Osteoblast (primary cell): ENCODE measurements around the gene STIM2. TPM values are rescaled to one million over a fixed set of nuclear protein-coding genes. Genes with fewer than 3 reads are reported as not detected.

ENCODE experiments used
- DNase-seq: peaks from one replicate; pipeline ENCODE4 v3.0.0; 2011; ENCODE audit warnings: low spot score, mixed read lengths; ENCODE audit not compliant: insufficient read length; ENCODE audit errors: missing footprints
- H2AFZ ChIP-seq: 2 replicates; pipeline ENCODE4 v1.6.0; 2011; ENCODE audit warnings: mild to moderate bottlenecking, low read length
- H3K27ac ChIP-seq: 2 replicates; pipeline ENCODE4 v1.5.1; 2011; ENCODE audit warnings: mild to moderate bottlenecking, low read depth, low read length, moderate library complexity
- H3K27me3 ChIP-seq: 2 replicates; pipeline ENCODE4 v1.6.0; 2012; ENCODE audit warnings: mild to moderate bottlenecking, control low read depth, inconsistent platforms, low read length, moderate library complexity; ENCODE audit not compliant: insufficient read depth
- H3K36me3 ChIP-seq: 2 replicates; pipeline ENCODE4 v1.5.1; 2011; ENCODE audit warnings: mild to moderate bottlenecking, low read length, control low read depth, moderate library complexity; ENCODE audit not compliant: insufficient read depth
- H3K4me1 ChIP-seq: 2 replicates; pipeline ENCODE4 v1.5.1; 2011; ENCODE audit warnings: mild to moderate bottlenecking, low read length, control low read depth, moderate library complexity; ENCODE audit not compliant: insufficient read depth
- H3K4me2 ChIP-seq: 2 replicates; pipeline ENCODE4 v1.6.0; 2011; ENCODE audit warnings: mild to moderate bottlenecking, low read length; ENCODE audit not compliant: insufficient read depth
- H3K4me3 ChIP-seq: fragments of 200-600 bp; sonication (generic); 3 replicates; pipeline ENCODE4 v1.5.1; 2012; ENCODE audit warnings: mild to moderate bottlenecking, low read length, inconsistent platforms; ENCODE audit not compliant: insufficient read depth
- H3K79me2 ChIP-seq: 2 replicates; pipeline ENCODE4 v1.6.0; 2012; ENCODE audit warnings: mild to moderate bottlenecking, low read length, control low read depth, inconsistent platforms; ENCODE audit not compliant: insufficient read depth
- H3K9me3 ChIP-seq: 2 replicates; pipeline ENCODE4 v1.5.1; 2011; ENCODE audit warnings: low read depth, low read length, control low read depth
- H4K20me1 ChIP-seq: 2 replicates; pipeline ENCODE4 v1.6.0; 2012; ENCODE audit warnings: mild to moderate bottlenecking, low read length, control low read depth; ENCODE audit not compliant: insufficient read depth
- CTCF ChIP-seq: IDR thresholded peaks from 2 replicates; pipeline ENCODE4 v1.5.1; 2011; ENCODE audit warnings: mild to moderate bottlenecking, low read depth, low read length, moderate library complexity; ENCODE audit errors: extremely low read depth
- total RNA-seq: library from RNA; depleted of rRNA; stranded (reverse); fragments of >200 nt; gene quantifications from 2 replicates; pipeline ENCODE4 v1.2.3, GENCODE V29; 2012

Gene STIM2
- total RNA-seq, 1 donor: 14.8 TPM

- TF ChIP-seq CTCF: no peak
- Histone ChIP-seq H3K4me1 (peaks cover 8% of the 10 kb centered on the region), H3K4me3 (no peak overlapping the region), H3K27me3 (no peaks in the 10 kb centered on the region), H3K36me3 (no peaks in the 10 kb centered on the region), H3K79me2 (peaks cover 4% of the 10 kb centered on the region), H2AFZ (no peak overlapping the region), H3K9me3 (no peaks in the 10 kb centered on the region), H3K27ac (no peak overlapping the region), H3K4me2 (no peak overlapping the region), H4K20me1 (no peaks in the 10 kb centered on the region)
- DNase-seq: no peak
Measured at GRCh38 chr4:26952891-26953290, 92.2 kb downstream of the STIM2 start.

GRCh38 chr4:26953366-26953765, 92.7 kb downstream of the STIM2 start:
- no peak overlapping the region for H3K4me3 ChIP-seq
- no peaks in the 10 kb centered on the region for H4K20me1 ChIP-seq
- no peak overlapping the region for H3K27ac ChIP-seq
- peaks cover 8% of the 10 kb centered on the region for H3K4me1 ChIP-seq
- peak overlapping the region; percentile 5 for H3K4me2 ChIP-seq
- no peaks in the 10 kb centered on the region for H3K79me2 ChIP-seq
- TF ChIP-seq CTCF: no peak
- DNase-seq: no peak
- no peaks in the 10 kb centered on the region for H3K27me3 ChIP-seq
- H2AFZ ChIP-seq: no peak overlapping the region
- no peaks in the 10 kb centered on the region for H3K36me3 ChIP-seq
- no peaks in the 10 kb centered on the region for H3K9me3 ChIP-seq

- Histone ChIP-seq H4K20me1 (no peaks in the 10 kb centered on the region), H2AFZ (no peak overlapping the region), H3K4me1 (peaks cover 8% of the 10 kb centered on the region), H3K27me3 (no peaks in the 10 kb centered on the region), H3K9me3 (no peaks in the 10 kb centered on the region), H3K36me3 (no peaks in the 10 kb centered on the region), H3K4me3 (no peak overlapping the region), H3K27ac (no peak overlapping the region), H3K79me2 (no peaks in the 10 kb centered on the region), H3K4me2 (peak overlapping the region; percentile 5)
- DNase-seq: no peak
- no peak for TF ChIP-seq CTCF
Measured at GRCh38 chr4:26953770-26954423, 93.3 kb downstream of the STIM2 start.

- Histone ChIP-seq H3K36me3 (no peaks in the 10 kb centered on the region), H3K4me1 (peaks cover 8% of the 10 kb centered on the region), H4K20me1 (no peaks in the 10 kb centered on the region), H3K79me2 (no peaks in the 10 kb centered on the region), H3K4me2 (no peak overlapping the region), H3K9me3 (no peaks in the 10 kb centered on the region), H3K27me3 (no peaks in the 10 kb centered on the region), H2AFZ (no peak overlapping the region), H3K4me3 (no peak overlapping the region), H3K27ac (no peak overlapping the region)
- TF ChIP-seq CTCF: no peak
- no peak for DNase-seq
Measured at GRCh38 chr4:26955241-26955640, 94.6 kb downstream of the STIM2 start.
